ENCODE data around the gene COL4A2. TPM values are rescaled to one million over a fixed set of nuclear protein-coding genes. Genes with fewer than 3 reads are reported as not detected.

Gene COL4A2
- polyA plus RNA-seq, 4 donors: 473 to 603 (median 479) TPM

GRCh38 chr13:110561344-110562035 is 254.4 kb downstream of the COL4A2 start, which contains the start of gene RAB20:
Gene RAB20, minus strand, starts transcription at chr13:110561722. Its CDS starts 203 bp downstream, at chr13:110561519.
- DNase-seq (ENCODE audit: low read depth in 4 of 4, low spot score in 3 of 4): peak in 2 of 4 donors; percentile 61 to 67

- no peak for DNase-seq (ENCODE audit: low read depth in 4 of 4, low spot score in 3 of 4)
These were observed 255.0 kb downstream of the COL4A2 start for GRCh38 chr13:110562036-110562597.

Other genes with a start within 250 kb of the COL4A2 start
- gene COL4A1, start 127 bp upstream of the COL4A2 start, polyA plus RNA-seq (ENCODE audit: insufficient read length in 4 of 4): 100 to 1,000 TPM; 619 to 679 (median 666) TPM

Measured in right renal pelvis (tissue), 4 donors.